ENCODE data around the gene CCDC68. TPM values are rescaled to one million over a fixed set of nuclear protein-coding genes. Genes with fewer than 3 reads are reported as not detected.
"Not testable (repeated sequence)": the region's sequence is repeated elsewhere in the genome, so short reads cannot be mapped to it uniquely, and the experiment has no call there.

The CCDC68 gene
- total and polyA plus RNA-seq, 2 of the 13 experiments (the other 11 are each of a cell fraction or from before 2014, with no cell fraction given), result 4.6 to 13.3 TPM

- TF ChIP-seq CREBL2 (CRISPR knock-in tag; IDR thresholded peaks at IDR 0.05; ENCODE audit: borderline replicate concordance) (no peak), GRHL1 (CRISPR knock-in tag; conservative IDR thresholded peaks at IDR 0.05) (no peak), ZIK1 (CRISPR knock-in tag; IDR thresholded peaks at IDR 0.05; ENCODE audit: borderline replicate concordance, low read depth) (no peak), ZNF770 (CRISPR knock-in tag; IDR thresholded peaks at IDR 0.05) (no peak), STAT5B (CRISPR knock-in tag; IDR thresholded peaks at IDR 0.05) (no peak), ETS1 (CRISPR knock-in tag; IDR thresholded peaks at IDR 0.05) (no peak), PRDM15 (CRISPR knock-in tag; IDR thresholded peaks at IDR 0.05) (no peak)
Observed at GRCh38 chr18:54856105-54856646, 103.1 kb downstream of the CCDC68 start (continued).

- DNase-seq (ENCODE audit: low spot score); H3K4me2 ChIP-seq (ENCODE audit: low read depth, low read length); H3K79me2 ChIP-seq (ENCODE audit: insufficient read depth, low read length); H2AFZ ChIP-seq (ENCODE audit: low read length); H3K27ac ChIP-seq (ENCODE audit: extremely low read length, insufficient read depth, low read length); H3K27me3 ChIP-seq (ENCODE audit: control insufficient read depth in 1 of 2, insufficient read depth in 2 of 2, low read length in 2 of 2); CTCF ChIA-PET (ENCODE audit: low intra/inter-chr PET ratio, low total read pairs); POLR2A ChIA-PET; ATAC-seq; H3K4me1 ChIP-seq (ENCODE audit: insufficient read depth, low read length); H3K4me3 ChIP-seq (replicated peaks in 1 of 3; ENCODE audit: insufficient read depth in 1 of 3, low read depth in 2 of 3, low read length in 3 of 3); H4K20me1 ChIP-seq (ENCODE audit: insufficient read depth, low read length); intact Hi-C loops (cut with micrococcal nuclease; ENCODE audit: unreplicated experiment); H3K9me3 ChIP-seq (ENCODE audit: low read length); BruUV-seq (replicated peaks); FAIRE-seq; in situ Hi-C loops (cut with HindIII; ENCODE audit: extremely low pct_ligation_motif_present, low pct_unique_long_range_greater_than_20kb); H3K9ac ChIP-seq (ENCODE audit: insufficient read depth, low read depth, low read length); H3K36me3 ChIP-seq (replicated peaks in 1 of 2; ENCODE audit: control insufficient read depth in 1 of 2, insufficient read depth in 2 of 2, low read length in 2 of 2): not testable (repeated sequence)
- 50% methylated on average over 3 of the region's 3 CpGs for WGBS (ENCODE audit: low lambda C conversion rate)
Observed at GRCh38 chr18:54855050-54855449, 104.2 kb downstream of the CCDC68 start.

Data from HepG2 (cell line).